Measurements from ENCODE around the gene NAV2.

DNA sequence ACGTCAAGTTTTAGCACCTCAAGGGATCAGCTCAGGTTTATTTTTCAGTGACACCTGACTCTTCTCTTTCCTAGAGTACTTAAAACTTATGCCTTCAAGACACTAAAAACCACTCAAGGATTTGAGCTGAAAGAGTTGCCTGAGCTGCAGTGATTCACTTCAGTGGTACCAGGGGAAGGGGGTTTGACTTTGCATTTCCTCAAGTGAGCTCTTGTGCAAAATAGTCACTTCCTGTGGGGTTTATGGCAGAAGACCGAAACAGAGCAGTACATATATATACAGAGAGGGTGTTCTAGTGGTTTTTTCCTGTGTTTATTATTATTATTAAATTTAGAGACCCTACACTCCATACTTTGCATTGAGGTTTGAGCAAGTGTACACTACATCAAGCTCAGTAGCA lies 386.9 kb downstream of the NAV2 start:
- TF ChIP-seq EZH2 (IDR thresholded peaks at IDR 0.05; ENCODE audit: low read depth) = no peak
- TF ChIP-seq, protein P1, sequence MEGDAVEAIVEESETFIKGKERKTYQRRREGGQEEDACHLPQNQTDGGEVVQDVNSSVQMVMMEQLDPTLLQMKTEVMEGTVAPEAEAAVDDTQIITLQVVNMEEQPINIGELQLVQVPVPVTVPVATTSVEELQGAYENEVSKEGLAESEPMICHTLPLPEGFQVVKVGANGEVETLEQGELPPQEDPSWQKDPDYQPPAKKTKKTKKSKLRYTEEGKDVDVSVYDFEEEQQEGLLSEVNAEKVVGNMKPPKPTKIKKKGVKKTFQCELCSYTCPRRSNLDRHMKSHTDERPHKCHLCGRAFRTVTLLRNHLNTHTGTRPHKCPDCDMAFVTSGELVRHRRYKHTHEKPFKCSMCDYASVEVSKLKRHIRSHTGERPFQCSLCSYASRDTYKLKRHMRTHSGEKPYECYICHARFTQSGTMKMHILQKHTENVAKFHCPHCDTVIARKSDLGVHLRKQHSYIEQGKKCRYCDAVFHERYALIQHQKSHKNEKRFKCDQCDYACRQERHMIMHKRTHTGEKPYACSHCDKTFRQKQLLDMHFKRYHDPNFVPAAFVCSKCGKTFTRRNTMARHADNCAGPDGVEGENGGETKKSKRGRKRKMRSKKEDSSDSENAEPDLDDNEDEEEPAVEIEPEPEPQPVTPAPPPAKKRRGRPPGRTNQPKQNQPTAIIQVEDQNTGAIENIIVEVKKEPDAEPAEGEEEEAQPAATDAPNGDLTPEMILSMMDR (conservative IDR thresholded peaks at IDR 0.05) = no peak

All from PC-9 (cell line).